ENCODE measurements around the gene CFAP54.
A peak's percentile ranks its signal among the peaks of the same experiment; 100 is the strongest.

Gene CFAP54

DNA sequence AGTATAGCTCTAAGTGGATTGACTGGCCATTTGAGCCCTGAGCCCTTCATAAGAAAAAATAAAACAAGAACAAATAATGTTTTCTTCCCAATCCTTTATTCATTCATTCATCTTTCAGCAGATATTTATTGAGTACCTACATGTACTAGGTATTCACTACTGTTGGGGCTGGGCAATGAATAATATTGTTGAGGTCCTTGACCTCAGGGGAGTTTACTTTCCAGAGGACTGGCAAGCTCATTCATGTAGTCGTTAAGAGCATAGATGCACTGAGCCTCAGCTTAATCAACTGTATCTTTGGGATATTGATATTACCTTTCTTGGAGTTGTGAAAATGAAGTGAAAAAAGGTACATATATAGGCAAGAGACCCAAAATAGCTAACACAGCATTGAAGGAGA lies 7.6 kb downstream of the CFAP54 start:
- TF ChIP-seq, protein P1, sequence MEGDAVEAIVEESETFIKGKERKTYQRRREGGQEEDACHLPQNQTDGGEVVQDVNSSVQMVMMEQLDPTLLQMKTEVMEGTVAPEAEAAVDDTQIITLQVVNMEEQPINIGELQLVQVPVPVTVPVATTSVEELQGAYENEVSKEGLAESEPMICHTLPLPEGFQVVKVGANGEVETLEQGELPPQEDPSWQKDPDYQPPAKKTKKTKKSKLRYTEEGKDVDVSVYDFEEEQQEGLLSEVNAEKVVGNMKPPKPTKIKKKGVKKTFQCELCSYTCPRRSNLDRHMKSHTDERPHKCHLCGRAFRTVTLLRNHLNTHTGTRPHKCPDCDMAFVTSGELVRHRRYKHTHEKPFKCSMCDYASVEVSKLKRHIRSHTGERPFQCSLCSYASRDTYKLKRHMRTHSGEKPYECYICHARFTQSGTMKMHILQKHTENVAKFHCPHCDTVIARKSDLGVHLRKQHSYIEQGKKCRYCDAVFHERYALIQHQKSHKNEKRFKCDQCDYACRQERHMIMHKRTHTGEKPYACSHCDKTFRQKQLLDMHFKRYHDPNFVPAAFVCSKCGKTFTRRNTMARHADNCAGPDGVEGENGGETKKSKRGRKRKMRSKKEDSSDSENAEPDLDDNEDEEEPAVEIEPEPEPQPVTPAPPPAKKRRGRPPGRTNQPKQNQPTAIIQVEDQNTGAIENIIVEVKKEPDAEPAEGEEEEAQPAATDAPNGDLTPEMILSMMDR (conservative IDR thresholded peaks at IDR 0.05) = no peak
- no peak overlapping the region for H3K27ac ChIP-seq

DNA sequence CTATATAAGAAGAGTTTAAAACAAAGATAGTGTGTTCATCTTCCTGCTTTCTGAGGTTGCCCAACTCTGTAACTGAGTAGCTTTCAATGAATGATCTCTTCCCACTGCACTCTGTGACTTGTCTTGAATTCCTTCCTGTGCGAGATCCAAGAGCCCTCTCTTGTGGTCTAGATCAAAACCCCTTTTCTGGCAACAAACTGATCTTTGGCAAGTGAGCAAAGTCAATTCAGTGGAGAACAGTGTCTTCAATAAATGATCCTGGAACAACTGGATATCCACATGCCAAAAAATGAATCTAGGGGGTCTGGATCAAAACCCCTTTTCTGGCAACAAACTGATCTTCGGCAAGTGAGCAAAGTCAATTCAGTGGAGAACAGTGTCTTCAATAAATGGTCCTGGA lies 8.5 kb downstream of the CFAP54 start:
- TF ChIP-seq, protein P1 (conservative IDR thresholded peaks at IDR 0.05) = no peak
- no peak overlapping the region for H3K27ac ChIP-seq

DNA sequence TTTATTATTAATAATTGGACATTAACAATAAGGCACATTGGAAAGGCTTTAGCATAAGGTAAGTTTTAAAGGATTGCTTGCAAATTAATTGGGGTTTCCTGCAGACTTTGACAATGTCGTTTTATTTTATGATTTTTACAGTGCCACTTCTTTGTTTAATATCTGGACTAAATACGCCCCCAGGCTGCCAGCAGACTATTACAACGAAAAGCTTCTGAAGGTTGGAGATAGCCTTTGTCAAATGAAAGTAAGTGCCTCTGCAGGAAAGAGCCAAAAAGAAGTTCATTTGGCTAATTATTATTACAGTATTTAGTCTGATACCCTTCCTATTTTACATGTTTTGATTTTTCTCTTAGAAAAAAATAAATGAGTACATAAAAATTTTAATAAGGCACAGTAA lies 11.3 kb downstream of the CFAP54 start:
- H3K27ac ChIP-seq = peak overlapping the region; percentile 45
- TF ChIP-seq, protein P1 (conservative IDR thresholded peaks at IDR 0.05) = peak; percentile 48

DNA sequence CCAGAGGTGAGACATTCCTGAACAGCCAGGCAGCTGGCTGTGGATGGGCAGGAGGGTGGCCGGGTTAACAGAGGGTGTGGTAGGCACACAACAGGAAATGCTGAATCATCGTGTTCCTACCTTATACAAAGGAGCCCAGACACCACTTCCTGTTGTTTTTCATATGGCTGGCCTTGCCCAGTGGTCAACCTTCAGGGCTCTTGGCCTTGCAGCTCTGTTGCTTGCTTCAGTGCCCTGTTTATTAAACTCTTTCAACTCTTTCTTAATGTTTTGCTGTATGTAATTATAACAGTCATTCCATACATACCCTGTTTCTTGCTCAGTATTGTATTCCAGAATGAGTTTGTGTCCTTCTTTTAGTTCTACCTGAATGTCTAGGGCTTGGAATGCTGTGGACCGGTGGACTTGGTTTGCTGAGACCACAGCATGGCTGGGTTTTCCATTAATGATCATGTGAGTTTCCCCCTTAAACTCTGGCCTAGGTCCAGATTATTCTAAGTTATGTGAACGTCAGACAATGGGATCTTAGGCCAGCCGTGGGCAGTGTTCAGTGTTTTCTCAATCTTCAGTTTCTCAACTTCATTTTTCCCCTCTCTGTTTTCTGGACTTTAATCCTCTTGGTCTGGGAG lies 11.9 kb downstream of the CFAP54 start:
- peak overlapping the region; percentile 45 for H3K27ac ChIP-seq
- TF ChIP-seq, protein P1 (conservative IDR thresholded peaks at IDR 0.05) = no peak

DNA sequence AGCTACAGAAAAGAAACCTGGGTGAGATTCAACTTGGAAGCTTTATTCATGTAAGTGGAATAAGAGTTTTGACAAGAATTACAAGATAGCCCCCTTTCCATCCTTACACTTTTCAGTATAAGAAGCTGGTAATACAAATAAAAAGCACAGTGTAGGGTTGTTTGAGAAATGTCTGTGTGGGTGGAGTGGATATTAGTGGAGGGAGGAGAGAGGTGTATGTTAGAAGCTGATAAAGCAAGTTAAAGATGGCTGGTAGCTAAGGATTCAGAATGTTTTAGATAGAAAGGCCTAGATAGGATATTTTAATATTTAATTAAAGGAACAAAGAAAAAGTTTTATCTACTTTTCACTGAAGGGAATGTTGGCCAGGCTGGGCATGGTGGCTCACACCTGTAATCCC lies 12.5 kb downstream of the CFAP54 start:
- TF ChIP-seq, protein P1 (conservative IDR thresholded peaks at IDR 0.05) = no peak
- H3K27ac ChIP-seq = peak overlapping the region; percentile 45; the same call in 1 of the 2 replicates

DNA sequence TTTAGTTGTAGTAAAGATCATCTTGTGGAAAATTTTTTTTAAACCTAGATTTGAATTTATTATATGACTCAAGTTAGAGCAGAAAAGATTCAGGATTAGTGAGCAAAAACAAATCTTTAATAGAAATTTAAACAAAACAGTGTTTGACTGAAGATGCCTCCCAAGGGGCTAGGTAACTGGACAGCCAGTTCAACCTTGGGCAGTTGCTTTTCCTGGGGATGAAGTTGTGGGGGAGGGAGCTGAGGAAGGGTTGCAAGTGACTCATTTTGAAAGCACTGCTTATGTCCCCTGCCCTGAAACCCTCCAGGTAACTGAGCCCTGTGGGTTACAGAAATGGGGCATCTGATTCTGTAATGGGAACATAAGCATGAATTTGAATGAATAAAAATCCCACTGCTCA lies 13.1 kb downstream of the CFAP54 start:
- no peak overlapping the region for H3K27ac ChIP-seq
- TF ChIP-seq, protein P1 (conservative IDR thresholded peaks at IDR 0.05) = no peak

DNA sequence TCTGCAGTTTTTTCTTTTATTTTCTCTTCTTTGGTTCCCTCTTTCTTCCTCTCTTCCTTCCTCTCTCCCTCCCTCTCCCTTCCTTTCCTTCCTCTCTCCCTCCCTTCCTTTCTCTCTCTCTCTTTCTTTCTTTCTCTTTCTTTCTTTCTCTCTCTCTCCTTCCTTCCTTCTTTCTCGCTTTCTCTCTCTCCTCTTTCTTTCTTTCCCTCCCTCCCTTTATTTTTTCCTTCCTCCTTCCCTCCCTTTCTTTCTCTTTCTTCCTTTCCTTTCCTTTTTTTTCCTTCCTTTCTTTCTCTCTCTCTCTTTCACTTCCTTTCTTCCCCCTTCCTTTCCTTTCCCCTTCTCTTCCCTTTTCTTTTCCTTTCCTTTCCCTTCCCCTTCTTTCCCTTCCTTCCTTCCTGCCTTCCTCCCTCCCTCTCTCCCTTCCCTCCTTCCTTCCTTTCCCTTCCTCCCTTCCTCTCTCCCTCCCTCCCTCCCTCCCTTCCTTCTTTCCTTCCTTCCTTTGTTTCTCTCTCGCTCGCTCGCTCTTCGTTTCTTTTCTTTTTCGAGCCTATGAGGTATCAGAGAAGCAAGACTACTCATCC lies 13.7 kb downstream of the CFAP54 start:
- TF ChIP-seq, protein P1 (conservative IDR thresholded peaks at IDR 0.05) = no peak
- H3K27ac ChIP-seq = no peak overlapping the region

Measured in VCaP (cell line).